Duodenal mucosa (tissue), 2 donors: ENCODE results near the gene RASA1.
"Not testable (repeated sequence)": the region's sequence is repeated elsewhere in the genome, so short reads cannot be mapped to it uniquely, and the experiment has no call there.

Source experiments
- H3K27ac ChIP-seq: one replicate; pipeline ENCODE4 v1.7.0; 2013; ENCODE audit warnings: low read depth, low read length
- H3K27me3 ChIP-seq, 2 donors: one replicate each; pipeline ENCODE4 v1.7.0; 2013; ENCODE audit warnings: low read length in 2 of 2, control low read depth in 1 of 2; ENCODE audit not compliant: insufficient read depth in 2 of 2, control insufficient read depth in 1 of 2
- H3K36me3 ChIP-seq, 2 donors: one replicate each; pipeline ENCODE4 v1.7.0; 2013; ENCODE audit warnings: low read length in 2 of 2, control low read depth in 1 of 2; ENCODE audit not compliant: insufficient read depth in 2 of 2, control insufficient read depth in 1 of 2
- H3K4me1 ChIP-seq, 2 donors: one replicate each; pipeline ENCODE4 v1.7.0; 2013; ENCODE audit warnings: low read length in 2 of 2, control low read depth in 1 of 2; ENCODE audit not compliant: insufficient read depth in 2 of 2, control insufficient read depth in 1 of 2
- H3K4me3 ChIP-seq, 2 donors: one replicate each; pipeline ENCODE4 v1.7.0; 2013; ENCODE audit warnings: low read length in 2 of 2, low read depth in 1 of 2
- H3K9ac ChIP-seq, 2 donors: one replicate each; pipeline ENCODE4 v1.7.0; 2013; ENCODE audit warnings: low read length in 2 of 2, low read depth in 1 of 2
- H3K9me3 ChIP-seq, 2 donors: one replicate each; pipeline ENCODE4 v1.7.0; 2013; ENCODE audit warnings: low read length in 2 of 2, control low read depth in 1 of 2; ENCODE audit not compliant: control insufficient read depth in 1 of 2

RASA1 gene

DNA sequence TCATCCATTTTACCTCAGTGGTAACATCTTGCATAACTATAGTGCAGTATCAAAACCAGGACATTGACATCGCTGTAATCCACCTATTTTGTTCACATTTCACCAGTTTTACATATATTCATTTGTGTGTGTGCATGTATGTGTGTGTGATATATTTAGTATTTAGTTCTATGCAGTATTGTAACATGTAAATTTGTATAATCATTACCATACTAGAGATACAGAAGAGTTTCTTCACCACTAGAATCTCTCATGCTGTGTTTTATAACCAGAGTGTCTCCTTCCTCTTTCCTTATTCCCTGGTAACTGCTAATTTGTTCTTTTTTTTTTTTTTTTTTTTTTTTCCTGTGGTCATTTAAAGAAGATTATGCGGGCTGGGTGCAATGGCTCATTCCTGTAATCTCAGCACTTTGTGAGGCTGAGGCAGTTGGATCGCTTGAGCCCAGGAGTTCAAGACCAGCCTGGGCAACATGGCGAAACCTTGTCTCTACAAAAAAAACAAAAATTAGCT lies 11.0 kb downstream of the RASA1 start:
- Histone ChIP-seq H3K9me3 (no peaks in the 10 kb centered on the region), H3K27me3 (no peaks in the 10 kb centered on the region), H3K4me1 (peaks cover 10 to 17% of the 10 kb centered on the region in 2 donors), H3K9ac (no peak overlapping the region), H3K4me3 (no peak overlapping the region), H3K27ac (no peak overlapping the region), H3K36me3 (peaks cover 0 to 3% of the 10 kb centered on the region in 2 donors)

DNA sequence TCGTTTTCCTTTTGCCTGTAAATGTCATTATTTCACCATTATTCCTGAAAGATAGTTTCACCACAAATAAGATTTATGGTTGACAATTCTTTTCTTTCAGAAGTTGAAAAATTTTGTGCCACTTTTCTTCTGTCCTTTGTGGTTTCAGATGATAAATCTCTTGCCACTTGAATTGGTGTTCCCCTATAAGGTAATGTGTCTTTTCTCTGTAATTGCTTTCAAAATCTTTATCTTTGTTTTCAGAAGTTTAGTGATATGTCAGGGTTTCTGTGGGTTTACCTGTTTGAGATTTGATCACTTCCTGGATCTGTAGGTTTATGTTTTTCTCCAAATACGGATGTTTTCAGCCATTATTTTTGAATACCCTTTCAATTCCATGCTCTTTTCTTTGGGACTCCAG lies 14.6 kb downstream of the RASA1 start:
- H3K9ac ChIP-seq, result no peak overlapping the region
- no peaks in the 10 kb centered on the region for H3K9me3 ChIP-seq
- H3K4me3 ChIP-seq, result no peak overlapping the region
- peaks cover 0 to 3% of the 10 kb centered on the region in 2 donors for H3K36me3 ChIP-seq
- H3K27ac ChIP-seq, result no peak overlapping the region
- H3K4me1 ChIP-seq, result no peaks in the 10 kb centered on the region
- no peaks in the 10 kb centered on the region for H3K27me3 ChIP-seq

DNA sequence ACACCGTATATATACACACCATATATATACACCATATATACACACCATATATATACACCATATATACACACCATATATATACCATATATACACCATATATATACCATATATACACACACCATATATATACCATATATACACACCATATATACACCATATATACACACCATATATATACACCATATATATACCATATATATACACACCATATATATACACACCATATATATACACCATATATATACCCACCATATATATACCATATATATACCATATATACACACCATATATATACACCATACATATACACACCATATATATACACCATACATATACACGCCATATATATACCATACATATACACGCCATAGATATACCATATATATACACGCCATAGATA lies 19.6 kb downstream of the RASA1 start:
- not testable (repeated sequence) for H3K9ac ChIP-seq, H3K9me3 ChIP-seq, H3K4me3 ChIP-seq, H3K27ac ChIP-seq, H3K36me3 ChIP-seq, H3K27me3 ChIP-seq, H3K4me1 ChIP-seq

DNA sequence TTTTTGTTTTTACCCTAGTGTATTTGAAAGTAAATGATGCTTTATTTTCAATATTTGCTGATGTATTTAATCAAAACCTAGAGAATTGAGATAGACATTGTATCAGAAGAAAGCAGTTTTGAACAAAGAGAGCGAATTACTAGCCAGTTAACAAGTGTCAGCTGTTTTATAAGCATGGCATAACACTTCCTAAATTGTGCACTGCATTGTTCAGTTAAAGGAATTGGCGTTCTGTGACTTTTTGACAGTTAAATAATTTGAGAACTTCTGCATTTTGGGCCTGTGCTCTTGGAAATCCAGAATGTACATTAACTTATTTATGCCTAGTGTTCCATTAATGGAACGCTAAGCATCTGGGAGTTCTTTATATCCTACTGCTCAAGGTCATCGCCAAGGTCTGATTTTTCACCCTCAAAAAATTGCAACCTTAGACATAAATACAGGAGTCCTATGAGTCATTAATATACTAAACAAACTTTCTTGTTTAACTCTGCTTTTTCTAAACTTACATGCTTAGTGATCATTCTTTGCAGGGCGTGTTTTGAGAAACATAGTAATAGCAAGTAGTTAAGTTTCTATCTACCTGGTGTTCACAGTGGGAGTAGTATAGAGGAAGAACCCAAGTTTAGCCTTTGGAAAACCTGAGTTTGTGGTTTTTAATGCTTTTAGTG lies 31.1 kb downstream of the RASA1 start:
- Histone ChIP-seq H3K4me3 (no peak overlapping the region), H3K27me3 (no peaks in the 10 kb centered on the region), H3K9me3 (no peaks in the 10 kb centered on the region), H3K36me3 (no peaks in the 10 kb centered on the region), H3K9ac (no peak overlapping the region), H3K27ac (no peak overlapping the region), H3K4me1 (peaks cover 0 to 7% of the 10 kb centered on the region in 2 donors)

DNA sequence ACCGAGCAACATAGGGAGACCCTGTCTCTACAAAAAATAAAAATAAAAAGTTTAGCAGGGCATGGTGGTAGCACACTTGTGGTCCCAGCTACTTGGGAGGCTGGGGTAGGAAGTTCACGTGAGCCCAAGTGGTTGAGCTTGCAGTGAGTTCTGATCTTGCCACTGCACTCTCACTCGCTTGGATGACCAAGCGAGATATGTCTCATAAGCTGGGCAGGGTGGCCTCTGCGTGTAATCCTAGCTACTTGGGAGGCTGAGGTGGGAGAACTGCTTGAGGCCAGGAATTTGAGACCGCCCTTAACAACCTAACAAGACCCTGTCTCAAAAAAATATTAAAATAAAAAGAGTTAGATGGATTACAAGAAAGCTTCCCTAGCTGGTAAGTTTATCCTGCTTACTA lies 32.5 kb downstream of the RASA1 start:
- peaks cover 0 to 4% of the 10 kb centered on the region in 2 donors for H3K4me1 ChIP-seq
- H3K36me3 ChIP-seq, result peaks cover 0 to 2% of the 10 kb centered on the region in 2 donors
- H3K4me3 ChIP-seq, result no peak overlapping the region
- H3K27ac ChIP-seq, result no peak overlapping the region
- H3K27me3 ChIP-seq, result no peaks in the 10 kb centered on the region
- no peaks in the 10 kb centered on the region for H3K9me3 ChIP-seq
- H3K9ac ChIP-seq, result no peak overlapping the region

DNA sequence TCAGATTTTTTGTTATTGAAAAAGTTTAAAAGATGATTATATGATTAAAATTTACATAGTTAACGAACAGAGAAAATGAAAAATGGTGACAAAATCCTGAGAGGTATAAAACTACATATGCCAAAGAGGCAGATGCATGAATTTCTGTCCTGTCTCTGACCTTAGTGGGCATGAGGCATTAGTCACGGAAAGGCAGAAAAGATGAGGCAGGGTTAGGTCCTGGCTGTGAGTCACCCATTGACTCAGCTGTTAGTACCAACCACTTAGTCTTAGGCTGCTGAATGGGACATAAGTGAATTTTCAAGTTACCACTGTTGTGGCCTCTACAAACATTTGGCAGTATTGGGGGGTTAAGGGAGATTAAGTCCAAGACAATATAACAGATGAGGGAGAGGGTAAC lies 33.1 kb downstream of the RASA1 start:
- peaks cover 0 to 4% of the 10 kb centered on the region in 2 donors for H3K4me1 ChIP-seq
- no peak overlapping the region for H3K4me3 ChIP-seq
- peaks cover under 1 to 7% of the 10 kb centered on the region in 2 donors for H3K36me3 ChIP-seq
- H3K9ac ChIP-seq, result no peak overlapping the region
- no peaks in the 10 kb centered on the region for H3K9me3 ChIP-seq
- H3K27ac ChIP-seq, result no peak overlapping the region
- H3K27me3 ChIP-seq, result no peaks in the 10 kb centered on the region

DNA sequence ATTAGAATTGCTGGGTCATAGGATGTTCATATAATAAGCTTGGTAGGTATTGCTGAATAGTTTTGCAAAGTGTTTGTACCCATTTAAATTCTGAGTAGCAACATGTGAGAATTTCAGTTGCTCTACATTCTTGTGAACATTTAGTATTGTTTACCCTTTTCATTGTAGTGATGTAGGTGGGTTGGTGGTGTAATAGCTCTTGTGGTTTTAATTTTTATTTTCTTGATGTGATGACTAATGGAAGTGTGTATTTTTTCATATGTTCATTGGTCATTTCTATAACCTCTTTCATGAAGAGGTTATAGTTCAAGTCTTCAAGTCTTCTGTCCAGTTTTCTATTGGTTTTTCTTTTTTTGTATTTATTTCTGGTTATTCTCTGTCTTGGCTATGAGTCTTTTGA lies 34.4 kb downstream of the RASA1 start:
- Histone ChIP-seq H3K36me3 (peaks cover 7 to 13% of the 10 kb centered on the region in 2 donors), H3K4me3 (no peak overlapping the region), H3K27ac (no peak overlapping the region), H3K9ac (no peak overlapping the region), H3K4me1 (peaks cover 0 to 4% of the 10 kb centered on the region in 2 donors), H3K9me3 (no peaks in the 10 kb centered on the region), H3K27me3 (no peaks in the 10 kb centered on the region)

DNA sequence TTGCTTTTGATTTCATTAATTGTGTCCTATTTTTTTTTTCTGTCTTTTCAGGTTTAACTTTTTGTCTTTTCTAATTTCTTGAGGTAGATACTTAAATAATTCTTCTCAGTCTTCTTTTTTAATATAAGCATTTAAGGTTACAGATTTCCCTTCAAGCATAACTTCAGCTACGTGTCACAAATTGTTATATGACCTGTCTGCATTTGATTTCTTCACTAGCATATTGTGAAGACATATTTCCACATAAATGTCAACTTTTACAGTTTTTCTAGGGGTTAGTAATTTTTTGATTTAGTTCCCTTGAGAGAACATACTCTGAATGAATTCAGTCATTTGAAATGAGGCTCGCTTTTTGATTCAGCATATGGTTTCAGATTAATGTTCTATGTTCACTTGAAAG lies 35.6 kb downstream of the RASA1 start:
- Histone ChIP-seq H3K4me1 (no peaks in the 10 kb centered on the region), H3K9ac (no peak overlapping the region), H3K36me3 (peaks cover 7 to 13% of the 10 kb centered on the region in 2 donors), H3K4me3 (no peak overlapping the region), H3K9me3 (no peaks in the 10 kb centered on the region), H3K27me3 (no peaks in the 10 kb centered on the region), H3K27ac (no peak overlapping the region)

DNA sequence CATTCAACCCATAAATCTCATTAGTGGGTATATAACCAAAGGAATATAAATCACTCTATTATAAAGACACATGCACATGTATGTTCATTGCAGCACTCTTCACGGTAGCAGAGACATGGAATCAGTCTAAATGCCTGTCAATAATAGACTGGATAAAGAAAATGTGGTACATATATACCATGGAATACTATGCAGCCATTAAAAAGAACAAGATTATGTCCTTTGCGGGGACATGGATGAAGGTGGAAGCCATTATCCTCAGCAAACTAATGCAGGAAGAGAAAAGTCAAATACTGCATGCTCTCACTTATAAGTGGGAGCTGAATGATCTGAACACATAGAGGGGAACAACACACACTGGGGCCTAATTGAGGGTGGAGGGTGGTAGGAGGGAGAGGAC lies 38.4 kb downstream of the RASA1 start:
- not testable (repeated sequence) for H3K9ac ChIP-seq, H3K9me3 ChIP-seq, H3K4me3 ChIP-seq, H3K4me1 ChIP-seq, H3K27ac ChIP-seq, H3K27me3 ChIP-seq
- H3K36me3 ChIP-seq, result peaks cover 7 to 13% of the 10 kb centered on the region in 2 donors

DNA sequence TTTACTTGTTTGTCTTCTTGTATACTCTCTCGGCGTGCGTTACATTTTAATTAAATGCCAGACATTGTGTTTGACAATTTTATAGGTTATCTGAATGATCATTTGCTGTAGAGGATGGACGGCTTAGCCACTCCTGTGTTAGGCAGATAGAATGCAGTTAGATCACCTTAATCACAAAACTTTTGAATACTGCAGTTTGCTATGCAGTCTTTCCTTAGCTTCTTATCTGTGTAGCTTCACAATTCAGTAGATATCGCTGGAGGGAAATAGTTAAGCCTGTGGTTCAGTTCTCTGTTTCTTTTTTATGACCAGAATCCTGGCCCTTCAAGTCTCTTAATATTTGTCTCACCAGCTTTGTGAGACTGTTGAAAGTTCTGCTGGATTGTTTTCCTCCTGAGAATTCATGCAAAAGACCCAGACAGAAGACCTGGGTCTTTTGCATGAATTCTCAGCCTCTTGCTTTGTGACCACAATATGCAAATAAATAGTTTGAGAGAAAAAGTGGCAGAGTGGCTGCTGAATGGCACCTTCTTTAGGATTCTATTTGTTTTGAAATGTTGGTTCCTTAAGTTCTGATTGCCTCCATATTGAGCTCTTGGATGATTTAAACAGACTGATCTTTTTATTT lies 40.2 kb downstream of the RASA1 start:
- Histone ChIP-seq H3K9me3 (no peaks in the 10 kb centered on the region), H3K9ac (no peak overlapping the region), H3K4me3 (no peak overlapping the region), H3K4me1 (peaks cover 10 to 11% of the 10 kb centered on the region in 2 donors), H3K27me3 (no peaks in the 10 kb centered on the region), H3K36me3 (peaks cover 7 to 13% of the 10 kb centered on the region in 2 donors), H3K27ac (no peak overlapping the region)
